Measurements from ENCODE around the gene GPR141. TPM values are rescaled to one million over a fixed set of nuclear protein-coding genes. Genes with fewer than 3 reads are reported as not detected.

GPR141 gene
- polyA plus RNA-seq, 4 donors: 0.13 to 1.1 (median 0.44) TPM; not detected in 1

Other genes starting within 250 kb of the GPR141 start
- 1 to 10 TPM; 1.8 to 9.3 (median 7.3) TPM for gene ELMO1, start 234.9 kb upstream of the GPR141 start, polyA plus RNA-seq
- gene NME8, start 164.8 kb downstream of the GPR141 start, polyA plus RNA-seq: under 1 TPM in 2 of 4 donors, not detected in 2; 0.03 to 0.12 TPM
- under 1 TPM in 2 of 4 donors, not detected in 2; 0.25 to 0.36 TPM for gene SFRP4, start 233.1 kb downstream of the GPR141 start, polyA plus RNA-seq
- 10 to 100 TPM in 2 of 4 donors, 1 to 10 TPM in 2; 6.4 to 20.3 (median 11.1) TPM for gene EPDR1, start 236.9 kb downstream of the GPR141 start, polyA plus RNA-seq

Data from small intestine (tissue), 4 donors.